HepG2 (cell line): ENCODE measurements around the gene BEAN1. TPM values are rescaled to one million over a fixed set of nuclear protein-coding genes. Genes with fewer than 3 reads are reported as not detected.

Source experiments
- ATAC-seq: fragments of 200-7000 bp; cut with Tn5 transposase; 3 replicates; pipeline ENCODE4 v1.9.1; 2020; ENCODE audit warnings: mild to moderate bottlenecking, moderate library complexity
- BruUV-seq: library from RNA; stranded (reverse); fragments of 400-500 nt; replicated peaks from 2 replicates; lab custom pipeline; 2021; lab: Mats Ljungman, UMichigan
- CTCF ChIA-PET: fragments of 300-600 bp; formaldehyde crosslinking; extraction: SDS; loops from one replicate; lab custom pipeline; 2021; ENCODE audit warnings: low total read pairs, inconsistent platforms, low intra/inter-chr PET ratio; lab: Yijun Ruan, JAX
- POLR2A ChIA-PET: fragments of 350-600 bp; sonication (Branson Sonifier 250); formaldehyde crosslinking; loops from one replicate; lab custom pipeline; 2020; ENCODE audit warnings: antibody characterized with exemption, inconsistent platforms; lab: Yijun Ruan, JAX
- DNase-seq: peaks from one replicate; pipeline ENCODE4 v3.0.0-alpha.2; 2015; ENCODE audit warnings: low spot score
- FAIRE-seq: peaks from 3 replicates; lab custom pipeline; 2011; peaks lifted over from hg19 to GRCh38; lab: Jason Lieb, UNC
- H2AFZ ChIP-seq: one replicate; pipeline ENCODE4 v1.6.1; 2011; ENCODE audit warnings: low read length, inconsistent platforms
- H3K27ac ChIP-seq: fragments of 300-600 bp; 3 replicates; pipeline ENCODE4 v1.8.0; 2011; ENCODE audit warnings: mixed run types, mild to moderate bottlenecking, mixed read lengths, low read length, inconsistent platforms; ENCODE audit not compliant: insufficient read depth; ENCODE audit errors: extremely low read length
- H3K27me3 ChIP-seq, 2 experiments: fragments of 200-600 bp in 1 of 2; 2 replicates in 1 of 2; 3 replicates in 1 of 2; pipeline versions ENCODE4 v1.6.0 to v1.8.0; 2011; ENCODE audit warnings: low read length in 2 of 2, mild to moderate bottlenecking in 2 of 2, moderate library complexity in 2 of 2, inconsistent platforms in 1 of 2; ENCODE audit not compliant: insufficient read depth in 2 of 2, control insufficient read depth in 1 of 2
- H3K36me3 ChIP-seq, 2 experiments: fragments of 200-600 bp in 1 of 2; replicated peaks in 1 of 2; 2 replicates in 1 of 2; 3 replicates in 1 of 2; pipeline versions ENCODE4 v1.5.1 to v1.8.0; 2011; ENCODE audit warnings: low read length in 2 of 2, inconsistent platforms in 1 of 2; ENCODE audit not compliant: insufficient read depth in 2 of 2, control insufficient read depth in 1 of 2
- H3K4me1 ChIP-seq: 2 replicates; pipeline ENCODE4 v1.5.1; 2012; ENCODE audit warnings: low read length, inconsistent platforms; ENCODE audit not compliant: insufficient read depth
- H3K4me2 ChIP-seq: 2 replicates; pipeline ENCODE4 v1.6.0; 2011; ENCODE audit warnings: low read depth, low read length, inconsistent platforms
- H3K4me3 ChIP-seq, 3 experiments: fragments of 200-600 bp in 1 of 3; sonication (generic), shearing (Covaris generic) in 1 of 3; replicated peaks in 1 of 3; 2 replicates each; pipeline ENCODE4 v1.5.1; 2011 to 2016; ENCODE audit warnings: low read length in 3 of 3, inconsistent platforms in 2 of 3, low read depth in 2 of 3, mild to moderate bottlenecking in 2 of 3, control low read depth in 1 of 3, mixed read lengths in 1 of 3; ENCODE audit not compliant: insufficient read depth in 1 of 3
- H3K79me2 ChIP-seq: one replicate; pipeline ENCODE4 v1.6.1; 2011; ENCODE audit warnings: low read length, inconsistent platforms; ENCODE audit not compliant: insufficient read depth
- H3K9ac ChIP-seq: 2 replicates; pipeline ENCODE4 v1.6.0; 2011; ENCODE audit warnings: mild to moderate bottlenecking, low read depth, low read length, inconsistent platforms; ENCODE audit not compliant: insufficient read depth
- H3K9me3 ChIP-seq: 2 replicates; pipeline ENCODE4 v1.5.1; 2012; ENCODE audit warnings: mild to moderate bottlenecking, low read length
- H4K20me1 ChIP-seq: 2 replicates; pipeline ENCODE4 v1.6.0; 2011; ENCODE audit warnings: inconsistent platforms, mild to moderate bottlenecking, low read length, moderate library complexity; ENCODE audit not compliant: insufficient read depth
- WGBS: methylation state at CpG from one replicate; pipeline ENCODE4 v1.1.6; 2017; ENCODE audit warnings: low lambda C conversion rate; 5-methylcytosine and 5-hydroxymethylcytosine counted together
- in situ Hi-C: cut with HindIII; loops from 2 replicates; pipeline ENCODE4 v1.10.0; 2017; ENCODE audit warnings: low pct_unique_long_range_greater_than_20kb; ENCODE audit not compliant: extremely low pct_ligation_motif_present
- intact Hi-C: fragments of 100-400 bp; cut with micrococcal nuclease; formaldehyde crosslinking; loops from one replicate; pipeline ENCODE4 v1.10.0; 2022; ENCODE audit not compliant: unreplicated experiment
- polyA plus RNA-seq, 8 experiments: library from polyadenylated mRNA; depleted of rRNA in 3 of 8; stranded (reverse) in 7 of 8; unstranded in 1 of 8; fragments of >200 nt; fragmentation: Illumina TruSeq in 4 of 8; extraction: Trizol in 4 of 8; gene quantifications; 2 replicates each; pipeline versions ENCODE4 v1.2.1 to v1.2.3, GENCODE V29; 2011 to 2016; ENCODE audit warnings: low read depth in 4 of 8, missing spikeins in 1 of 8, mixed read lengths in 1 of 8; ENCODE audit not compliant: insufficient read depth in 1 of 8
- total RNA-seq, 5 experiments: library from RNA; depleted of rRNA; stranded (reverse); fragments of >200 nt; fragmentation: Illumina TruSeq; extraction: Trizol; gene quantifications; 2 replicates each; pipeline ENCODE4 v1.2.3, GENCODE V29; 2016; ENCODE audit warnings: low read depth in 1 of 5
- TF ChIP-seq, protein P1 (sequence below), 2 experiments: sonication (generic) in 1 of 2; formaldehyde crosslinking in 1 of 2; IDR thresholded peaks; 2 replicates each; pipeline versions ENCODE4 v1.6.1 to v1.9.0; 2014 to 2022; ENCODE audit warnings: antibody characterized with exemption in 1 of 2, borderline replicate concordance in 1 of 2, inconsistent platforms in 1 of 2, low read depth in 1 of 2, missing genetic modification reagents in 1 of 2
- TF ChIP-seq, protein P2 (sequence below): sonication (generic); formaldehyde crosslinking; IDR thresholded peaks from 2 replicates; pipeline ENCODE4 v1.4.0; 2020; ENCODE audit warnings: missing genetic modification reagents, borderline replicate concordance

BEAN1 gene
- total and polyA plus RNA-seq, 2 of the 13 experiments (the other 11 are each of a cell fraction or from before 2014, with no cell fraction given), result 0.53 to 1.4 TPM

DNA sequence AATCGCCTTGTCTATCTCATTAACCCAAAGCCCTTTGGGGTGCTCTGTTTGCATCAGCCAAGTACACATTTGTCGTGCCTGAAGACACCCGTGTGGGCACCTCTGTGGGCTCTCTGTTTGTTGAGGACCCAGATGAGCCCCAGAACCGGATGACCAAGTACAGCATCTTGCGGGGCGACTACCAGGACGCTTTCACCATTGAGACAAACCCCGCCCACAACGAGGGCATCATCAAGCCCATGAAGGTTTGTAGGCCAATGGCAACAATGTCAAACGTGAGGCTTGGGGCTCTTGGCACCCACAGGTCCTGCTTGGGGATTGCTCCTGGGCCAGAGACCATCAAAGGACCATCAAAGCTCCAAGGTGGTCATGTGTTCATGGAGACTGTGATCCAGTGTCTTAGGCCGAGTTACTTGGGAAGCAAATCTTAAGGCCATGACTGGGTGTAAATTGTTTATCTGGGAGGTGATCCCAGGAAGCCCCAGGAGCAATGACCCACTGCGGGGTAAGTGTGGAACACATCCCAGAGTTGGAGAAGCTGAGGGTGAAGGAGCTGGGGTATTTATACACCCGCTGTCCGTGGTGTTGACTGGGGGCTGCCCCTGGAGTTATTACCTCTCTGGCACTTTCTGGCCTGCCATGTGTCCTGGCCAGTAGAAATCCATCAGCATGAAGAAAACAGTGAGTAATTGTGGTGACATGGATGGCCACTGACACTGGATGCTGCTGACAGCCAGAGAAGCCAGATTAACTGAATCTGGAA is 36.6 kb upstream of the BEAN1 start:
- Histone ChIP-seq H3K27ac (no peak overlapping the region), H4K20me1 (no peaks in the 10 kb centered on the region), H2AFZ (no peak overlapping the region), H3K4me2 (no peak overlapping the region), H3K9ac (no peak overlapping the region), H3K4me3 (no peak overlapping the region), H3K9me3 (no peaks in the 10 kb centered on the region), H3K36me3 (no peaks in the 10 kb centered on the region), H3K79me2 (no peaks in the 10 kb centered on the region), H3K4me1 (peaks cover 30% of the 10 kb centered on the region), H3K27me3 (no peaks in the 10 kb centered on the region)
- in situ Hi-C loops (no loop called here), intact Hi-C loops (no loop called here)
- BruUV-seq, result no TSS peak
- POLR2A ChIA-PET, result no interaction called here
- no peak for FAIRE-seq
- CTCF ChIA-PET, result no interaction called here
- ATAC-seq, result no peak
- WGBS, result 63% methylated on average over 9 of the region's 14 CpGs
- TF ChIP-seq, protein P1, sequence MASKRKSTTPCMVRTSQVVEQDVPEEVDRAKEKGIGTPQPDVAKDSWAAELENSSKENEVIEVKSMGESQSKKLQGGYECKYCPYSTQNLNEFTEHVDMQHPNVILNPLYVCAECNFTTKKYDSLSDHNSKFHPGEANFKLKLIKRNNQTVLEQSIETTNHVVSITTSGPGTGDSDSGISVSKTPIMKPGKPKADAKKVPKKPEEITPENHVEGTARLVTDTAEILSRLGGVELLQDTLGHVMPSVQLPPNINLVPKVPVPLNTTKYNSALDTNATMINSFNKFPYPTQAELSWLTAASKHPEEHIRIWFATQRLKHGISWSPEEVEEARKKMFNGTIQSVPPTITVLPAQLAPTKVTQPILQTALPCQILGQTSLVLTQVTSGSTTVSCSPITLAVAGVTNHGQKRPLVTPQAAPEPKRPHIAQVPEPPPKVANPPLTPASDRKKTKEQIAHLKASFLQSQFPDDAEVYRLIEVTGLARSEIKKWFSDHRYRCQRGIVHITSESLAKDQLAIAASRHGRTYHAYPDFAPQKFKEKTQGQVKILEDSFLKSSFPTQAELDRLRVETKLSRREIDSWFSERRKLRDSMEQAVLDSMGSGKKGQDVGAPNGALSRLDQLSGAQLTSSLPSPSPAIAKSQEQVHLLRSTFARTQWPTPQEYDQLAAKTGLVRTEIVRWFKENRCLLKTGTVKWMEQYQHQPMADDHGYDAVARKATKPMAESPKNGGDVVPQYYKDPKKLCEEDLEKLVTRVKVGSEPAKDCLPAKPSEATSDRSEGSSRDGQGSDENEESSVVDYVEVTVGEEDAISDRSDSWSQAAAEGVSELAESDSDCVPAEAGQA (IDR thresholded peaks at IDR 0.05; ENCODE audit: low read depth), result no peak
- TF ChIP-seq, protein P1 (CRISPR knock-in tag; IDR thresholded peaks at IDR 0.05; ENCODE audit: borderline replicate concordance), result no peak
- TF ChIP-seq, protein P2, sequence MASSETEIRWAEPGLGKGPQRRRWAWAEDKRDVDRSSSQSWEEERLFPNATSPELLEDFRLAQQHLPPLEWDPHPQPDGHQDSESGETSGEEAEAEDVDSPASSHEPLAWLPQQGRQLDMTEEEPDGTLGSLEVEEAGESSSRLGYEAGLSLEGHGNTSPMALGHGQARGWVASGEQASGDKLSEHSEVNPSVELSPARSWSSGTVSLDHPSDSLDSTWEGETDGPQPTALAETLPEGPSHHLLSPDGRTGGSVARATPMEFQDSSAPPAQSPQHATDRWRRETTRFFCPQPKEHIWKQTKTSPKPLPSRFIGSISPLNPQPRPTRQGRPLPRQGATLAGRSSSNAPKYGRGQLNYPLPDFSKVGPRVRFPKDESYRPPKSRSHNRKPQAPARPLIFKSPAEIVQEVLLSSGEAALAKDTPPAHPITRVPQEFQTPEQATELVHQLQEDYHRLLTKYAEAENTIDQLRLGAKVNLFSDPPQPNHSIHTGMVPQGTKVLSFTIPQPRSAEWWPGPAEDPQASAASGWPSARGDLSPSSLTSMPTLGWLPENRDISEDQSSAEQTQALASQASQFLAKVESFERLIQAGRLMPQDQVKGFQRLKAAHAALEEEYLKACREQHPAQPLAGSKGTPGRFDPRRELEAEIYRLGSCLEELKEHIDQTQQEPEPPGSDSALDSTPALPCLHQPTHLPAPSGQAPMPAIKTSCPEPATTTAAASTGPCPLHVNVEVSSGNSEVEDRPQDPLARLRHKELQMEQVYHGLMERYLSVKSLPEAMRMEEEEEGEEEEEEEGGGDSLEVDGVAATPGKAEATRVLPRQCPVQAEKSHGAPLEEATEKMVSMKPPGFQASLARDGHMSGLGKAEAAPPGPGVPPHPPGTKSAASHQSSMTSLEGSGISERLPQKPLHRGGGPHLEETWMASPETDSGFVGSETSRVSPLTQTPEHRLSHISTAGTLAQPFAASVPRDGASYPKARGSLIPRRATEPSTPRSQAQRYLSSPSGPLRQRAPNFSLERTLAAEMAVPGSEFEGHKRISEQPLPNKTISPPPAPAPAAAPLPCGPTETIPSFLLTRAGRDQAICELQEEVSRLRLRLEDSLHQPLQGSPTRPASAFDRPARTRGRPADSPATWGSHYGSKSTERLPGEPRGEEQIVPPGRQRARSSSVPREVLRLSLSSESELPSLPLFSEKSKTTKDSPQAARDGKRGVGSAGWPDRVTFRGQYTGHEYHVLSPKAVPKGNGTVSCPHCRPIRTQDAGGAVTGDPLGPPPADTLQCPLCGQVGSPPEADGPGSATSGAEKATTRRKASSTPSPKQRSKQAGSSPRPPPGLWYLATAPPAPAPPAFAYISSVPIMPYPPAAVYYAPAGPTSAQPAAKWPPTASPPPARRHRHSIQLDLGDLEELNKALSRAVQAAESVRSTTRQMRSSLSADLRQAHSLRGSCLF (CRISPR knock-in tag), result no peak
- DNase-seq, result no peak
